ENCODE data around the gene STIP1.
A peak's percentile ranks its signal among the peaks of the same experiment; 100 is the strongest.

Gene STIP1

GRCh38 chr11:64185693-64186491, at the start of gene STIP1:
STIP1 (plus strand) TSS chr11:64186171; CDS start chr11:64186262, 91 bp downstream.
- peak; percentile 100 for DNase-seq (ENCODE audit: low read depth, low spot score)
- H3K9ac ChIP-seq (ENCODE audit: insufficient read length): peak within 1 kb of the TSS; percentile 93
- peak within 1 kb of the TSS; percentile 98 for H3K4me3 ChIP-seq
- peaks cover 11% of the 10 kb centered on the region for H3K36me3 ChIP-seq (ENCODE audit: insufficient read depth, low read length)
- H3K27ac ChIP-seq: peak within 1 kb of the TSS; percentile 53; the same call in 1 of the 2 replicates
- no peak for TF ChIP-seq EZH2 (IDR thresholded peaks at IDR 0.05)
- TF ChIP-seq POLR2AphosphoS5 (IDR thresholded peaks at IDR 0.05; ENCODE audit: borderline replicate concordance, low read depth, low read length): peak; percentile 61
- TF ChIP-seq FOXP2 (optimal IDR thresholded peaks at IDR 0.05; ENCODE audit: control extremely low read depth, extremely low read length, insufficient read depth): no peak
- no peaks in the 10 kb centered on the region for H3K9me3 ChIP-seq (ENCODE audit: low read depth, low read length)

GRCh38 chr11:64136765-64137441, 49.1 kb upstream of the STIP1 start:
- TF ChIP-seq FOXP2 (optimal IDR thresholded peaks at IDR 0.05; ENCODE audit: control extremely low read depth, extremely low read length, insufficient read depth) (no peak), EZH2 (IDR thresholded peaks at IDR 0.05) (no peak)
- no peak for DNase-seq (ENCODE audit: low read depth, low spot score)
- H3K9ac ChIP-seq (ENCODE audit: insufficient read length): no peak overlapping the region

GRCh38 chr11:64138398-64138797, 47.6 kb upstream of the STIP1 start:
- no peaks in the 10 kb centered on the region for H3K9me3 ChIP-seq (ENCODE audit: low read depth, low read length)
- no peak overlapping the region for H3K4me3 ChIP-seq
- no peak for DNase-seq (ENCODE audit: low read depth, low spot score)
- H3K27ac ChIP-seq: no peak overlapping the region
- TF ChIP-seq FOXP2 (optimal IDR thresholded peaks at IDR 0.05; ENCODE audit: control extremely low read depth, extremely low read length, insufficient read depth) (no peak), POLR2AphosphoS5 (IDR thresholded peaks at IDR 0.05; ENCODE audit: borderline replicate concordance, low read depth, low read length) (no peak), EZH2 (IDR thresholded peaks at IDR 0.05) (no peak)
- H3K9ac ChIP-seq (ENCODE audit: insufficient read length): no peak overlapping the region
- H3K36me3 ChIP-seq (ENCODE audit: insufficient read depth, low read length): no peaks in the 10 kb centered on the region

More at GRCh38 chr11:64136765-64137441, 49.1 kb upstream of the STIP1 start:
- Histone ChIP-seq H3K9me3 (ENCODE audit: low read depth, low read length) (no peaks in the 10 kb centered on the region), H3K36me3 (ENCODE audit: insufficient read depth, low read length) (no peaks in the 10 kb centered on the region), H3K4me3 (no peak overlapping the region), H3K27ac (no peak overlapping the region)

- no peak for TF ChIP-seq EZH2 (IDR thresholded peaks at IDR 0.05)
- no peak for TF ChIP-seq POLR2AphosphoS5 (IDR thresholded peaks at IDR 0.05; ENCODE audit: borderline replicate concordance, low read depth, low read length)
- no peak for TF ChIP-seq FOXP2 (optimal IDR thresholded peaks at IDR 0.05; ENCODE audit: control extremely low read depth, extremely low read length, insufficient read depth)
- Histone ChIP-seq H3K36me3 (ENCODE audit: insufficient read depth, low read length) (no peaks in the 10 kb centered on the region), H3K9me3 (ENCODE audit: low read depth, low read length) (no peaks in the 10 kb centered on the region), H3K9ac (ENCODE audit: insufficient read length) (no peak overlapping the region), H3K4me3 (no peak overlapping the region), H3K27ac (no peak overlapping the region)
- DNase-seq (ENCODE audit: low read depth, low spot score): no peak
Measured at GRCh38 chr11:64139049-64139448, 46.9 kb upstream of the STIP1 start.

GRCh38 chr11:64140082-64140481, 45.9 kb upstream of the STIP1 start:
- DNase-seq (ENCODE audit: low read depth, low spot score): no peak
- no peak for TF ChIP-seq EZH2 (IDR thresholded peaks at IDR 0.05)
- H3K9ac ChIP-seq (ENCODE audit: insufficient read length): no peak overlapping the region

GRCh38 chr11:64141081-64141783, 44.7 kb upstream of the STIP1 start:
- H3K4me3 ChIP-seq: no peak overlapping the region
- H3K9ac ChIP-seq (ENCODE audit: insufficient read length): no peak overlapping the region
- H3K27ac ChIP-seq: no peak overlapping the region
- H3K36me3 ChIP-seq (ENCODE audit: insufficient read depth, low read length): no peaks in the 10 kb centered on the region
- TF ChIP-seq POLR2AphosphoS5 (IDR thresholded peaks at IDR 0.05; ENCODE audit: borderline replicate concordance, low read depth, low read length): no peak
- no peak for TF ChIP-seq FOXP2 (optimal IDR thresholded peaks at IDR 0.05; ENCODE audit: control extremely low read depth, extremely low read length, insufficient read depth)
- TF ChIP-seq EZH2 (IDR thresholded peaks at IDR 0.05): no peak
- DNase-seq (ENCODE audit: low read depth, low spot score): no peak
- H3K9me3 ChIP-seq (ENCODE audit: low read depth, low read length): no peaks in the 10 kb centered on the region

More at GRCh38 chr11:64140082-64140481, 45.9 kb upstream of the STIP1 start:
- H3K9me3 ChIP-seq (ENCODE audit: low read depth, low read length): no peaks in the 10 kb centered on the region
- H3K27ac ChIP-seq: no peak overlapping the region
- H3K4me3 ChIP-seq: no peak overlapping the region
- H3K36me3 ChIP-seq (ENCODE audit: insufficient read depth, low read length): no peaks in the 10 kb centered on the region

- H3K27ac ChIP-seq: no peak overlapping the region
- TF ChIP-seq EZH2 (IDR thresholded peaks at IDR 0.05) (no peak), POLR2AphosphoS5 (IDR thresholded peaks at IDR 0.05; ENCODE audit: borderline replicate concordance, low read depth, low read length) (no peak), FOXP2 (optimal IDR thresholded peaks at IDR 0.05; ENCODE audit: control extremely low read depth, extremely low read length, insufficient read depth) (no peak)
- no peaks in the 10 kb centered on the region for H3K36me3 ChIP-seq (ENCODE audit: insufficient read depth, low read length)
- no peaks in the 10 kb centered on the region for H3K9me3 ChIP-seq (ENCODE audit: low read depth, low read length)
- no peak overlapping the region for H3K4me3 ChIP-seq
- no peak for DNase-seq (ENCODE audit: low read depth, low spot score)
- no peak overlapping the region for H3K9ac ChIP-seq (ENCODE audit: insufficient read length)
Measured at GRCh38 chr11:64144587-64145472, 41.1 kb upstream of the STIP1 start.

All from SK-N-MC (cell line).